LoVo (cell line): ENCODE measurements around the gene LAMB2.
A peak's percentile ranks its signal among the peaks of the same experiment; 100 is the strongest.

Experiments used
- DNase-seq: peaks from one replicate; pipeline ENCODE4 v3.0.0-alpha.2; 2016; ENCODE audit warnings: low spot score

The LAMB2 gene

GRCh38 chr3:49121132-49121736, 11.6 kb downstream of the LAMB2 start:
- DNase-seq, result no peak

- peak; percentile 87 for DNase-seq
These were observed 12.3 kb downstream of the LAMB2 start, which contains the start of gene USP19 for GRCh38 chr3:49120438-49121131. Gene USP19 (minus strand): TSS chr3:49120823. CDS start chr3:49119145, 1,678 bp downstream.

GRCh38 chr3:49120096-49120437, 12.8 kb downstream of the LAMB2 start:
- no peak for DNase-seq

- no peak for DNase-seq
These were observed 13.4 kb downstream of the LAMB2 start for GRCh38 chr3:49119439-49119838.

GRCh38 chr3:49119036-49119435, 13.8 kb downstream of the LAMB2 start:
- no peak for DNase-seq

GRCh38 chr3:49112262-49112661, 20.6 kb downstream of the LAMB2 start:
- no peak for DNase-seq

GRCh38 chr3:49111347-49111746, 21.5 kb downstream of the LAMB2 start:
- DNase-seq, result no peak

- no peak for DNase-seq
These were observed 22.1 kb downstream of the LAMB2 start for GRCh38 chr3:49110780-49111179.

GRCh38 chr3:49108346-49108745, 24.5 kb downstream of the LAMB2 start:
- DNase-seq, result no peak

GRCh38 chr3:49104427-49105291, 28.2 kb downstream of the LAMB2 start, which contains the start of gene QARS1:
Gene QARS1 (minus strand): TSS chr3:49104757. CDS start chr3:49104733, 24 bp downstream.
- peak; percentile 92 for DNase-seq

GRCh38 chr3:49104052-49104426, 28.8 kb downstream of the LAMB2 start:
- no peak for DNase-seq

- no peak for DNase-seq
These were observed 32.7 kb downstream of the LAMB2 start for GRCh38 chr3:49100046-49100615.

- no peak for DNase-seq
These were observed 33.8 kb downstream of the LAMB2 start for GRCh38 chr3:49098910-49099630.

- no peak for DNase-seq
These were observed 34.4 kb downstream of the LAMB2 start for GRCh38 chr3:49098429-49098828.

GRCh38 chr3:49093853-49094767, 38.7 kb downstream of the LAMB2 start, which contains the start of gene QRICH1:
Gene QRICH1 (minus strand): TSS chr3:49094071. CDS start chr3:49077017, 17,054 bp downstream.
- DNase-seq, result peak; percentile 97

GRCh38 chr3:49092938-49093852, 39.7 kb downstream of the LAMB2 start:
- peak; percentile 62 for DNase-seq

GRCh38 chr3:49081429-49081828, 51.4 kb downstream of the LAMB2 start:
- DNase-seq, result no peak

- DNase-seq, result no peak
These were observed 53.6 kb downstream of the LAMB2 start for GRCh38 chr3:49079270-49079669.

GRCh38 chr3:49076646-49077045, 56.2 kb downstream of the LAMB2 start:
- no peak for DNase-seq

- DNase-seq, result no peak
These were observed 56.7 kb downstream of the LAMB2 start for GRCh38 chr3:49076116-49076515.
